Measurements from ENCODE around the gene TSPAN11. TPM values are rescaled to one million over a fixed set of nuclear protein-coding genes. Genes with fewer than 3 reads are reported as not detected.

Gene TSPAN11
- total and polyA plus RNA-seq, 7 experiments from 2014 or later = not detected

Other genes starting within 250 kb of the TSPAN11 start
- 10 to 100 TPM; 30.4 to 59.2 (median 44.4) TPM for gene IPO8, start 230.9 kb upstream of the TSPAN11 start, total RNA-seq
- gene IPO8, start 230.9 kb upstream of the TSPAN11 start, polyA plus RNA-seq = 10 to 100 TPM; 14.8 to 16.0 TPM
- 10 to 100 TPM; 13.7 to 50.1 (median 28.9) TPM for gene CAPRIN2, start 171.8 kb upstream of the TSPAN11 start, total RNA-seq
- gene CAPRIN2, start 171.8 kb upstream of the TSPAN11 start, polyA plus RNA-seq = 1 to 10 TPM; 6.5 to 7.1 TPM
- 100 to 1,000 TPM in 1 of 5 experiments, 10 to 100 TPM in 4; 40.3 to 123 (median 58.7) TPM for gene DDX11, start 147.1 kb downstream of the TSPAN11 start, total RNA-seq
- gene DDX11, start 147.1 kb downstream of the TSPAN11 start, polyA plus RNA-seq = 10 to 100 TPM in 1 of 2 donors, 1 to 10 TPM in 1; 1.5 to 25.4 TPM

Data from naive thymus-derived CD4-positive, alpha-beta T cell (primary cell).